GM21528 (cell line): ENCODE measurements around the gene TBC1D4.
"Not testable (repeated sequence)": the region's sequence is repeated elsewhere in the genome, so short reads cannot be mapped to it uniquely, and the experiment has no call there.

Experiments used
- ATAC-seq: cut with Tn5 transposase; IDR thresholded peaks from one replicate; pipeline ENCODE4 v1.9.1; 2021; ENCODE audit warnings: mild to moderate bottlenecking, moderate library complexity; ENCODE audit not compliant: unreplicated experiment, low FRiP score

TBC1D4 gene

GRCh38 chr13:75364131-75364713 is 117.7 kb downstream of the TBC1D4 start:
- ATAC-seq, result no peak

GRCh38 chr13:75363371-75363770 is 118.6 kb downstream of the TBC1D4 start:
- no peak for ATAC-seq

GRCh38 chr13:75362026-75362425 is 119.9 kb downstream of the TBC1D4 start:
- ATAC-seq, result no peak

GRCh38 chr13:75360170-75360569 is 121.8 kb downstream of the TBC1D4 start:
- ATAC-seq, result no peak

GRCh38 chr13:75359266-75359665 is 122.7 kb downstream of the TBC1D4 start:
- no peak for ATAC-seq

- peak; percentile 72 for ATAC-seq
Observed at GRCh38 chr13:75357576-75358289, 124.2 kb downstream of the TBC1D4 start.

- no peak for ATAC-seq
Observed at GRCh38 chr13:75356421-75356820, 125.5 kb downstream of the TBC1D4 start.

GRCh38 chr13:75355609-75356008 is 126.4 kb downstream of the TBC1D4 start:
- ATAC-seq, result no peak

GRCh38 chr13:75353781-75354193 is 128.2 kb downstream of the TBC1D4 start:
- peak; percentile 65 for ATAC-seq

- no peak for ATAC-seq
Observed at GRCh38 chr13:75352641-75353327, 129.2 kb downstream of the TBC1D4 start.

- not testable (repeated sequence) for ATAC-seq
Observed at GRCh38 chr13:75351538-75351937, 130.4 kb downstream of the TBC1D4 start.

GRCh38 chr13:75347925-75348324 is 134.0 kb downstream of the TBC1D4 start:
- ATAC-seq, result no peak

GRCh38 chr13:75347457-75347856 is 134.5 kb downstream of the TBC1D4 start:
- no peak for ATAC-seq

- ATAC-seq, result no peak
Observed at GRCh38 chr13:75345193-75345592, 136.8 kb downstream of the TBC1D4 start.

GRCh38 chr13:75341028-75341427 is 140.9 kb downstream of the TBC1D4 start:
- peak; percentile 80 for ATAC-seq

GRCh38 chr13:75339635-75340374 is 142.2 kb downstream of the TBC1D4 start:
- ATAC-seq, result no peak

GRCh38 chr13:75334634-75335447 is 147.1 kb downstream of the TBC1D4 start:
- no peak for ATAC-seq

GRCh38 chr13:75333103-75333502 is 148.9 kb downstream of the TBC1D4 start:
- no peak for ATAC-seq

- no peak for ATAC-seq
Observed at GRCh38 chr13:75331792-75332349, 150.1 kb downstream of the TBC1D4 start.

GRCh38 chr13:75330770-75331169 is 151.2 kb downstream of the TBC1D4 start:
- no peak for ATAC-seq
